ENCODE measurements around the gene CFAP100.

Gene CFAP100

GRCh38 chr3:126406389-126407296 lies 11.9 kb downstream of the CFAP100 start:
- no peak for DNase-seq

- DNase-seq = no peak
These were observed 12.8 kb downstream of the CFAP100 start for GRCh38 chr3:126407412-126408044.

GRCh38 chr3:126408099-126408498 lies 13.4 kb downstream of the CFAP100 start:
- DNase-seq = no peak

GRCh38 chr3:126412841-126413692 lies 18.4 kb downstream of the CFAP100 start:
- DNase-seq = no peak

GRCh38 chr3:126413693-126414080 lies 19.0 kb downstream of the CFAP100 start:
- no peak for DNase-seq

GRCh38 chr3:126414406-126414805 lies 19.7 kb downstream of the CFAP100 start:
- DNase-seq = no peak

DNA sequence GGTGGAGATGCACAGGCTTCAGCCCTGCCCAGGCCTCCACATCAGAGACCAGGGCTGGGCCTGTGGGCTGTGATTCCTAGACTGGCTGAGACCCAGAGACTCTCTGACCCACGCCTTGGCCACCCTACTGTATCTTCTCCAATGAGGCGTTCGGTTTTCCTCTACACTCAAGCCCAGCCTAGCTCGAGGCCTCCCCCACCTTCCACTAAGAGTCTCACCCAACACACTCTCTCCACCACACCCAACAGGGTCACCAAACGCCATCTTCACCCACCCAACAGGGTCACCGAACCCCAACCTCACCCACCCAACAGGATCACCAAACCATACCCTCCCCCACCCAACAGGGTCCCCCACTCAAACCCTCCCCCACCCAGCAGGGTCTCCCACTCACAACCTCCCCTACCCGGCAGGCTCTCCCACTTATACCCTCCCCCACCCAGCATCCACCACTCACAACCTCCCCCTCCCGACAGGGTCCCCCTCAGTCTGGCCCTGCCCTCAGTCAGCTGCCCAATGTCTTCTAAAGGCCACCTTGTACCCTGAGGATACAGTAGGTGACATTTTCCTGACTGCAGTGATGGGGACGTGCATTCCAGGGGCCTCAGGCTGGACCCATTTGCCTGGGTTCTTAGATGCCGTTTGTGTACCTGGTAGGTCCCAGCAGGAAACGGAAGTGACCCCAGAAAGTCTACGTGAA lies 20.4 kb downstream of the CFAP100 start:
- no peak for DNase-seq

GRCh38 chr3:126415661-126416591 lies 21.2 kb downstream of the CFAP100 start:
- DNase-seq = no peak

- DNase-seq = no peak
These were observed 22.2 kb downstream of the CFAP100 start for GRCh38 chr3:126416943-126417342.

GRCh38 chr3:126417515-126417914 lies 22.8 kb downstream of the CFAP100 start:
- no peak for DNase-seq

DNA sequence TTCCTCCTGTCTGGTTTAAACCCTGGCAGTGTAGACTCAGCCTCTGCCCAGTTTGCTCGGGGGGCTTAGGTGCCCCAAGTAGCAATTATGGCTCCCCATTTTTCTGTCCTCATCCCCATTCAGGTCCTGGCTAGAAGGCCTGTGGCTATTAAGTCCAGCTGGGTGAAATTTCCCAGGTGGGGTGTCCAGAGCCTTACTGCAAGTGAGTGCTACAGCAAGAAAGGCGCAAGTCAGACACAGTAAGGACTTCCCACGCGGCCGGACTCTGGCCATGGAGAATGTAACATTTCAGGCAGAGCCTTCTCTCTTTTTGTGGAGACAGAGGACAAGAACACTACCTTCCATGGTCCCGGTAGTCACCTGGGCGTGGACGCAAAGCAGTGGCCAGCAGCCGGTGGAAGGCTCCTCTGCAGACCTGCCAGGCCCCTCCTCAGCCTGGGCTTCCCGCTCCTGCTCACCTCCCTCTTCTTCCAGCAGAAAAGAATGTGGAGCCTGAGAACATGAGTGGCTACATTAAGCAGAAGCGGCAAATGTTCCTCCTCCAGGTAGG lies 23.3 kb downstream of the CFAP100 start:
- no peak for DNase-seq

- no peak for DNase-seq
These were observed 24.0 kb downstream of the CFAP100 start for GRCh38 chr3:126418661-126419131.

DNA sequence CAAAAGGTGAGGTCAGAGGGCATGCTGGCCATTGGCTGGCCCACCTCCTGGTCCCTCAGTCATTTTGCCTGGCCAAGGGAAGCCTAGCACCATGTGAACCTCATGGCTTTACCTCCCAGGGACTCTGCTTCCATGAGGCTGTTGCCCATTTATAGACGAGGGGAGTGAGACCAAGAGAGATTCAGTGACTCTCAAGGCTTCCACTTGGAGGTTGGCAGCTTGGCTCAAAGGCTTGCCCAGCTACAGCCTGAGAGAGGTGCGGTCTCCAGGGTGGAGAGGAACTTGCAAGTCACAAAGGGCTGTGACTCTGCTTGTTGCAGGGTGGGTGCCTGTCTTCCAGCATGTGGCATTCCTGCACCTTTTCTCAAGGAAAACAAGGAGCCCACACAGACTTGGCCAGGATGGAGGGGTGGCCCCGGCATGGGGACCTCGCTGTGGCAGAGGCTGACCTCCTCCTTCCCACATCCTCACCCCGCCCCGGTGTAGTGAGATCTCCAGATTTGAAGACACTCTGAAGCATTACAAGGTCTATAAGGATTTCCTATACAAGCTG lies 24.5 kb downstream of the CFAP100 start:
- no peak for DNase-seq

GRCh38 chr3:126419886-126420786 lies 25.4 kb downstream of the CFAP100 start:
- no peak for DNase-seq

GRCh38 chr3:126421573-126422119 lies 26.9 kb downstream of the CFAP100 start:
- DNase-seq = no peak

DNA sequence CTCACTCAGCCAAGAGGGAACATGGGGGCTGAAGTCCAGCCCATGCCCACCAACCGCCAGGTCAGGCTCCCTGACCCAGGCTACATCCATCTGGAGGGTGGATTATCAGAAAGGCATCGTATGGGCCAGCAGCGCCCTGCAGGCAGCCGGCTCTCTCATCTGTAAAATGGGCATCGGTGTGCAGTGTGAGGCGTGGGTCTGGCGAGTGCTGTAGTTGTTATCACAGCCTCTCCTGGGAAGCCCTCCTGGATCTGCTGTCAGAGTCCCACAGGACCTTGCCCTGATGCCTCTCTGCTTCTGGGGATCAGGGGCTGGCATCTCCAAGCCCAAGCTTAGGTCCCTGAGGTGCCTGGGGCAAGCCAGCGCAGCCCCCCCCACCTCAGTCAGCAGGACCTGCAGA lies 27.4 kb downstream of the CFAP100 start:
- no peak for DNase-seq

DNA sequence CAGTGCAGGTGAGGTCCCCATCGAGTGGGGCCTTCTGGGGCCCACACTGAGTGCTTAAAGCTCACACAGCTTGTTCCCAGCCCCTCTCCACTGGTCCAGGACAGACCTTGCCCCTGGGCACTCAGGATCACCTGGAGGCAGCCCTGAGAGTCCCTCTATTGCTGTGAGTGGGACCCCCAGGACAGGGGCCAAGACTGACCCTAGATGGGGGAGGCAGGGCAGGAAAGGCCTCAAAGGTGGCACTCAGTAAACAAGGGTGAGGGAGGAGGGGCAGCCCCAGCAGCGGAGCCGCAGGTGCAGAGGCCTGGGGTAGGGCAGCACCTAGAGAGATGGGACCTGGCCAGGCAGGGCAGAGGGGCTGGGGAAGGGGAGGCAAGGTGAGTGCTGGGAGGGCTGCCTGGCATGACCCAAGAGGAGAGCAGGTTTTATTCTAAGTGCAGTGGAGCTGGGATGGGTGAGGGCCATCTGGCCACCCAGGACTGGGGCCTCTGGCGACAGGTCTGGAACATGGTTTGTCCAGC lies 27.9 kb downstream of the CFAP100 start:
- DNase-seq = no peak

DNA sequence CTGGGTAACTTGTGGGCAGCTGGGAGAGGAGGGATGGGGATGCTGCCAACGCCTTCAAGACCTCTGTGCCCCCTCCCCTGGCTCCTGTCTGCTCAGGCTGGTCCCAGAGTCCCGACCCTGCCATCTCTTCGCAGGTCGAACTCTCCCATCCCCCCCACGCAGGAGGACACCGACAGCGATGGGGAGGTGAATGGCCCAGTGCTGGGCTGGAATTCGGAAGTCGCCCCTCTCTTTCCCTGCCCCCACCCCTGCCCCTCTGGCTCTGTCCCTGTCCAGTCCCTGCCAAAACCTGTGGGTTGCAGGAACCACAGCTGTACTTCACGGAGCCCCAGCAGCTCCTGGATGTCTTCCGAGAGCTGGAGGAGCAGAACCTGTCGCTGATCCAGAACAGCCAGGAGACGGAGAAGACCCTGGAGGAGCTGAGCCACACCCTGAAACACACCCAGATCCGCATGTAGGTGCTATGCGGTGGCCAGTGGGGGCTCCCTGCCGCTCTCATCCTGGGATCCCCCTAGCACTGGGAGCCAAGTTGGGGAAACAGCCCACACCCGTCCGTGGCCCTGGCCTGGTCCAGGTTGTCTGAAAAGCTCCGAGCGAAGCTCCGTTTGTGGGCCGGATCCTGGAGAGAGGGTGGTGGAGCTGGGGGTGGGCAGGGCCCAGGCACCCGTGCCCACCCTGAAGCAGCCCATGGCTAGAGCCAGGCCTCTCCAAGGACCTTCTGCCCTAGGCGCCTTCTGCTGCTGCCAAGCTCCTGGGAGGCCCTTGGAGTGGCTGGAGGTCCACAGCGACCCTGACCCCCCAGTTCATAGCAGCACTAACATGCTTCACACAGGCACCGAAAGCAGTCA lies 28.7 kb downstream of the CFAP100 start:
- no peak for DNase-seq
